ENCODE results near the gene UNKL.

The UNKL gene, protein sequence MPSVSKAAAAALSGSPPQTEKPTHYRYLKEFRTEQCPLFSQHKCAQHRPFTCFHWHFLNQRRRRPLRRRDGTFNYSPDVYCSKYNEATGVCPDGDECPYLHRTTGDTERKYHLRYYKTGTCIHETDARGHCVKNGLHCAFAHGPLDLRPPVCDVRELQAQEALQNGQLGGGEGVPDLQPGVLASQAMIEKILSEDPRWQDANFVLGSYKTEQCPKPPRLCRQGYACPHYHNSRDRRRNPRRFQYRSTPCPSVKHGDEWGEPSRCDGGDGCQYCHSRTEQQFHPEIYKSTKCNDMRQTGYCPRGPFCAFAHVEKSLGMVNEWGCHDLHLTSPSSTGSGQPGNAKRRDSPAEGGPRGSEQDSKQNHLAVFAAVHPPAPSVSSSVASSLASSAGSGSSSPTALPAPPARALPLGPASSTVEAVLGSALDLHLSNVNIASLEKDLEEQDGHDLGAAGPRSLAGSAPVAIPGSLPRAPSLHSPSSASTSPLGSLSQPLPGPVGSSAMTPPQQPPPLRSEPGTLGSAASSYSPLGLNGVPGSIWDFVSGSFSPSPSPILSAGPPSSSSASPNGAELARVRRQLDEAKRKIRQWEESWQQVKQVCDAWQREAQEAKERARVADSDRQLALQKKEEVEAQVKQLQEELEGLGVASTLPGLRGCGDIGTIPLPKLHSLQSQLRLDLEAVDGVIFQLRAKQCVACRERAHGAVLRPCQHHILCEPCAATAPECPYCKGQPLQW

DNA sequence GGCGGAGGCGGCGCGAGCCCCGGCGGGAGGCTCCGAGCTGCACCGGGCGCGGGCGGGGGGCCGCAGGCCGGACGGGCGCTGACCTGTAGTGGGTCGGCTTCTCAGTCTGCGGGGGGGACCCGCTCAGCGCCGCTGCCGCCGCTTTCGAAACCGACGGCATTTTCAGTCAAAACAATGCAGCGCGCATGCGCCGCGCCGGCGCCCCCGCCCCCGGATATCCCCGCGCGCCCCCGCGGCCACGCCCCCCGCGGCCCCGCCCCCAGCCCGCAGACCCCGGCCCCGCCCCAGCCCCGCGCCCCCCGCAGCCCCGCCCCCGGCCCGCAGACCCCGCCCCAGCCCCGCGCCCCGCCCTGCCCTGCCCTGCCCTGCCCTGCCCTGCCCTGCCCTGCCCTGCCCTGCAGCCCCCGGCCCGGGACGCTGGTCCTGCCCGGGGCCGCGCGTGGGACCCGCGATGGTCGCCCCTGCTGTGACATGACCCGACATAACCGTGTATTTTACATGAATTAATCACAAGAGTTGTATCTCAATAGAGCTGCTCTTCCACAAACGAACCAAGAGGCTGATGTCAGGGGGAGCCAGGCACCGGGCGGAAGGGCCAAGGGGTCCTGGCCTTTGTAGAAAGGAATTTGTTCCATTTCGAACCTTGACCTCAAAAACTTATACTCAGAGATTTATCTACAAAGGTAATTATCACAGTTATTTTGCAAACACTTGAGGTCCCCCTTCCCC lies at the start of gene UNKL:
Gene UNKL, minus strand, starts transcription at position 173 of the 729 bp plus-strand sequence. Its CDS starts 13 bp downstream, at position 160.
- DNase-seq: peak; percentile 43 to 46

DNA sequence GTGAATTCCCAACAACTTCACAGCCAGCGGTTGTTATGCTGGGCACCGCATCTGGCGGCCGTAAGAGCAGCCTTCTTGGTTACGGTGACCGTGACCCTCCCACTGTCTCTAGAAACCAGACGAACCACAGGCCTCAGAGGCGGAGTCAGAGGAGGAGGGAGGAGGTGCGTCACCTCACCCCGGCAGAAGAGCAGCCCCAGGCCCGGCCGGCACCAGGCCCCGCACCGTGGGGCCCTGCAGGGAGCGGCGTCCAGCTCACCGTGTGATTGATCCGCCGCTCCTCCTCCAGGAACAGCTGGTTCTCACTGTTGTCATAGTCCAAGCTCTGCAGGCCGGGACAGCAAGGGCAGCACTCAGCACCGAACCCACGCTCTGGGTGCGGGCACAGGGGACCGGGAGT lies 46.6 kb upstream of the UNKL start:
- no peak for DNase-seq

DNA sequence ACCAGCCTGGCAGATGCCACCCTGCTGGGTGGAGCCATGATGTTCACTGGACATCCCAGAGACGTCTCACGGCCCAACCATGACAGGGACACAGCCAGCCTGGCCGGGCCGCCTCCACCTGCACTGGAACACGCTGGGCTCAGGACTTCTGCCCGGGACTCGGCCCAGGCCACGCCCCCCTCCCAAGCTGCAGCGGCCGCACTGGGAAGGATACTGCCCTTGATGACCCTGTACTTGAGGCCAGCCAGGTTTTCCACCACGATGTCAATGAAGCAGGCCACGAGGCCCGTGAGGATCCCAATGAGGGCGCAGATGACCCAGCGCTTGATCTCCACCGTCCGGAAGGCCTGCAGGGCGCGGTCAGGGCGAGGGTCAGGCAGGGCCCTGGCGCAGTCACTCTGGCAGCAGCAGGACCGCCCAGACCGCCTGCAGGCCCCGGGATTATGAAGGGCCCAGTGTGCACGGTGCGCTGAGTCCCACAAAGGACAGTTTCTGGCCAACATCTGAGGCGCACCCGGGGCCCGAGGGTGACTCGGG lies 46.2 kb upstream of the UNKL start:
- no peak for DNase-seq

DNA sequence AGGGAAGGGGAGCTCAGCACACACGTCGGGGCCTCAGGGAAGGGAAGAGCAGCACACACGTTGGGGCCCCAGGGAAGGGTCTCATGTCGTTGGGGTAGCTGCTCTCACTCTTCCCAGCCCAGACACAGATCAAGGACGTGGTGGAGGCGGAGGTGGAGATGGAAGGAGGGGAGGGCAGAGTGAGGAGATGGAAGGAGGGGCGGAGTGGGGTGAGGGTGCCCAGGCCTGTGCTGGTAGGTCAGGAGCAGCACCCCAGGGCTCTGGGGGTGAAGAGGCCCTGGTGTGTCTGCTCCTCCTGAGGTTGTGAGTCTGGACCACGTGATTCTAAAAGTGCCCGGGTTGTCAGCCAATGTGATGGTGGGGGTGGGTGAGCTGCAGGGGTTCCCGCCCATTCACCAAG lies 45.5 kb upstream of the UNKL start:
- DNase-seq: no peak

DNA sequence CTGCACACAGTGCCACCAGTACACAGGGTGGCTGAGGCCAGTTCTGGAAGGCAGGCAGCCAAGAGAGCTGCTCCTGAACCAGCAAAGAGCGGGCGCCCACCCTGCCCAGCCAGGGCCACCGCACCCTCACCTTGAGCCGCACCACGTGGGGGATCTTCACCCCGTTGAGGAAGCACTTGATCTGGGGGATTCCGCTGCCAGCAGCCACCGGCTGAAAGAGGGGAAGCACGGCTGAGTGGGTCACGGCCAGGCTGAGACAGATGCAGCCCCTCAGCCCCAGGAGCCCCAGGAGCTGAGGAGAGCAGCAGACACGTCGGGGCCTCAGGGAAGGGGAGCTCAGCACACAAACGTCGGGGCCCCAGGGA lies 44.5 kb upstream of the UNKL start:
- no peak for DNase-seq

DNA sequence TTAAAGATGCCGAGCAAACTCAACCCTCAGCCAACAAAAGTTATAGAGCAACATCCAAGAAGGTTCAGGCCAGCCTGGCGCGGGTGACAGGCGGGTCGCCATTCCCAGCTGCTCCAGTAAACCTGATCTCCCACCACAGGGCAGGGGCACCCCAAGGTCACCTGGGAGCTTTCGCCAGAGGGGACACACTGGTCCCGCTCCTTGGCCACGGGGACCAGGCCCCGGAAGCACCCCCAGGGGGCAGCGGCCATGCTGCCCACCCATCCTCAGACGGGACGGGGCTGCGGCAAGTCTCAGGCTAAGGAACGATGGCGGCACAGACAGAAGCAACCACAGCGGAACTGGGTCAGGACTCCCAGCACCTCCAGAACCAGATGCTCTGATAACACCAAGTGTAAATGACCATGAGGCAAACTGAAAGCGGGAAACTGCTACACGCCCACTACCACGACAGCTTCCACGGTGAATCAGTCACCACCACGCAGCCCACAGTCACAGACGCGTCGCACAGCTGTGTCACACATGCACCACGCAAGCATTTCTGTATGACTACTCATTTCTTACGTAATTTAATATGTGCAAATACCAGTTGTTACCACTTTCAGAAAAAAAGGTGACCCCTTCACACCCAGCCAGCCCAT lies 44.0 kb upstream of the UNKL start:
- DNase-seq: no peak

DNA sequence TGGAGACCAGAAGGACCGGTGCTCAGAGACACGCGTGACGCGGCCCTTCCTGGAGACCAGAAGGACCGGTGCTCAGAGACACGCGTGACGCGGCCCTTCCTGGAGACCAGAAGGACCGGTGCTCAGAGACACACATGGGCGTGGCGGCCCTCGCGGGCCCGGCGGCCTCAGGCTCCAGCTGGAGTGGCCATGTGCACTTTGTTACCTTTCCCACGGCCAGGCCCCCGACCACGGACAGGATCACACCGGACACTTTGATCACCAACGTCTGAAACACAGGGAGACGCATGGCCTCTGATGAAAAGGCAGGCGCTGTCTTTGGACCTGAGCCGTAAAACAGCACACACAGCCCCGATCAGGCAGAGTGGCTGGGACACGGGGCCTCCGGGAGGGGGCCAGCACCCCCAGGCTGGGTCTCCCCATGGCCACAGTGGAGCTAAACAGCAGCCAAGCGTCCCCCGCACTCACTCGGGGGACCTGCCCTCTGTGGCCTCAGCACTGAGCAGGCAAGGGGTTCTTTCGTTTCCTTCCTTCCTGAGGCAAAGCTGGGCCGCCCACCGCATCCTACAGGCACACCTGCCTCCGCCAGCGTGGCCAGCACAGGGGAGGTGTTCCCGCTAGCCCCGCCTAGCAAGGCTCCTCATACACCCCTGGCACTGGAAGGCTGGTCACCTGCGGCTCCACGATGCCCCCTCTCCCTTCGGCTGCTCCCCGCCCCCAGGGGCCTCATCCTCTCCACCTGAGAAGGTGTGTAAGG lies 43.2 kb upstream of the UNKL start:
- no peak for DNase-seq

DNA sequence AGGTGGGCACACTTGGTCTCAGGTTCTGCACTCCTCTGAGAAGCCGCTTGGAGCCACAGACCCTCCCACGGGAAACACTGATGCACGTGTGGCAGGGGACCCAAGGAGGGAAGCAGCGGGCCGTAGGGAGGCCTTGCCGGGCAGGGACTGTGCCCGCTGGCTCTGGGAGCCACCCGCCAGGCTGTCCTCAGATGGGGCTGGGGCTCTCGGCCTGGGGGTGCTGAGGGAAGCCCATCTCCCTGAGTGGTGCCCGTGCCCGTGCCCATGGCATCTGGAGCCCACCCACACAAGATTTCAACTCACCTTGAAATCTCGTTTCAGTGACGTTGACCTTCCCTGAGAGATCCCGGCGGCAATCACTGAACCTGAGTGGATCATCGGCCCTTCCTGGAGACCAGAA lies 42.4 kb upstream of the UNKL start:
- DNase-seq: no peak

DNA sequence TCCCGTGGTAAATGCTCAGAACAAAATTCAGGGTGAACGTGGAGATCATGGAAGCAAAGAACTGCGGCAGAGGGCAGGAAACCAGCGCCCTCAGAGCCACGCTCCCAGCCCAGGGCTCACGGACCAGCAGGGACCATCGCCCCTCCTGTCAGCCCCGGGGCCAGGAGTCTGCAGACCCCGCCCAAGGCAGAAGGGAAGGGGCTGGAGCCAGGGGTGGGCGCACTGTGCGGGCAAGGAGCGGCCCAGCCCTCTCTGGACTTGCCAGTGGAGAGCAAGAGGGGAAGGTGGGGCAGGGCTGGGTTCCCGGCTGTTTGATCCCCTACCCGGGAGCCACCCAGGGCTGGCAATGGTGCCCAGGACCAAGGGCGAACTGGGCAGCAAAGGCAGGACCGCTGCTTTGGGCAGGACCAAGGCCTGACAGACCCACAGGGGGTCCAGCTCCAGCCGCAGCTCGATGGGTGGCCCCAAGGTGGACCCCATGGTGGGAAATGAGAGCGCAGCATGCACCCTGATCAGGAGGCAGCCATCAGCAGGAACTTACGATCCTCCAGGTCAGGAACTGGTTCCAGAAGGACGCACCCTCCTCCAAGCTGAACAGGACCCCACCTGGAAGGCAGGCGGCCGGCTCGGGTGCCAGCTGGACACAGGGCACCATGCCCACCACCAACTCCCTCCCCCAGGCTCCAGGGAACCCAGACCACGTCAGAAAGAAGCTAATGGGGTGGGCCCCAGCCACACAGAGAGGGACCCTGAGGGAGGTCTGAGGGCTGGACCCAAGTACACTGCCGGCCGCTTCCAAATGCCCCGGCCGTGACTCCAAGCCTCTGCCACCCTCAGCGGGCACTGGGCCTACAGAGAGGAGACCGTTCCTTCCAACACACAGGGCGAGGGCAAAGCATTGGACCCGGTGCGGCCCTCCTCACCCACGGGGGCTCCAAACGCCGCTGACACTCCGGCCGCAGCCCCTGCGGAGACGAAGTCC lies 41.0 kb upstream of the UNKL start:
- no peak for DNase-seq

DNA sequence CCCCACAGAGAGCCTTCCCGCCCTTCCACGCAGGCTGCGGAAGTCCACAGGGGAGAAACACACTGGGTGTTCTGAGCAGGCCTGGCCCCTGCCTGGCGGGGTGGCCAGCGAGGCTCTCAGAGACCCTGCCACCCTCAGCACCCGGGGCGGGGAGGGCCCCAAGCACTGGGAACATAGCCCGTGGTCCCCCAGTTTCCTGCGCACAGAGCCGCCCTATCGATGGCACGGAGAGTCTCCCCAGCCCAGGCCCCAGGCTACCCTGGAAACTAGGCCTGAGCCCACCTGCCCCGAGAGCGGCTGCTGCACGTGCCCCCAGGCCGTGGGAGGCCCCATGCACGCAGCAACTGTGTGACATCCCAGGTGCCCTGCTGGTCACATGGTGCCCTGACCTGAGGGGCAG lies 40.1 kb upstream of the UNKL start:
- no peak for DNase-seq

DNA sequence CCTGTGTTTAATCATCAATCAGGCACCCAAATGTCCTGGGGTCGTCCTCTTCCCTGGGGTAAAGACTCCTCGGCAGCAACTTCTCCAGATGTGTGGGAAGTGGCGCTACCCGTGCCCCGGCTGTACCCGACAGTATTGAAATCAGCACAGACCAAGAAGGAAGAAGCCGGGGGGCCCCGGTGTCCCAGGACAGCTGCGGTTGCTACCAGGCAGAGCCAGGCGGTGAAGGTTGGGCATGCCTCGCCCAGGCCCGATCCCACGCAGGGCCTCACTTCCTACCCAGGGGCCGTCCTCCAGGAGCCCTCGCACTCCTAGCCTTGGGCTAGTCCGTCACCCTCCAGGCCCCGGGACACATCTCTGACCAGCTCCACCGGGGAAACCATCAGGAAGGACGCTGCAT lies 38.8 kb upstream of the UNKL start:
- no peak for DNase-seq

DNA sequence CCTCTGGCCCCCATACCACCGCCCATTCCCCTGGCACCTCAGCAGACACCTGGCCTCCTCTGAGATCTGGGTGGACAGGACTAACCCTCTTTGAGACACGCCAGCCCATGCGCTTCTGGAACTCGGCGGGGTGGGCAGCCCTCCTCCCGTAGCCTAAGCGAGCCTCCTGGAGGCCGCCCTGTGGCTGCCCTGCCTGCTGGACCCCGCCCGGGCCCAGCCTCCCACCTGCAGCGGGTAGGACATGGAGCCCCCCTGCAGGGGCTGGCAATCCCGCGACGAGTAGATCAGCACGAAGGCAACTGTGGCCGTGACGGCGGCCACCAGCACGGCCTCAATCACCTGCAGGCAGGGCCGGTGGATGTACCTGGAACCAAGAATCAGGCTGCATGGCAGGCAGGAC lies 38.0 kb upstream of the UNKL start:
- no peak for DNase-seq

DNA sequence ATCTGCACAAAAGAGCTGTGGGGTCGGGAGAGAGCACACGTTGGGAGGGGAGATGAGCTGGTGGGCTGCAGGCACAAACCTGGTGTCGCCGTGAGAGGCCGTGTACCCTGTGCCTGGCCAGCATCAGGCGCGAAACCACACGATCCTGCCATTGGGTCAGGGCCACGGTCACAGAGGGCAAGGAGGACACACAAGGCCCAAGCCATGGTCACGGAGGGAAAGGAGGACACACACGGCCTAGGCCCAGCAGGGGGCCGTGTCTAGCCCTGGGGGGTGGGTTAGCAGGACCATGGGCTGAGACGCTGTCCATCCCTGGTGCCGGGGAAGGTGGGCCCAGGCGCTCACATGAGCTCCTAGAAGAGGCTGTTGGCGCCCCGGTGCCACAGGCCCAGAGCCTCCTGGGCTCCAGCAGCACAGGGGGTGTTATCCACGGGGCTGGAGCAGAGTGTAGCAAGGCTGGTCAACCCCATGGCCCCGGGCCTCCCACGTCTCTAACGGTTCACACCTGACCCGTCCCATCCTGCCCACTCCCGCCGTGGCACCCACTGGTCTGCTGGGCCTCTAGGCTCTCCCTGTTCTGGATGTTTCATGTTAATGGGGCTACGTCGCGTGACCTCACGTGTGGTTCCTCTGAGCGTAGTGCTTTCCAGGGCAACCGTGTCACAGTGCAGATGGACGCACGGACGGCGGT lies 37.3 kb upstream of the UNKL start:
- DNase-seq: no peak

DNA sequence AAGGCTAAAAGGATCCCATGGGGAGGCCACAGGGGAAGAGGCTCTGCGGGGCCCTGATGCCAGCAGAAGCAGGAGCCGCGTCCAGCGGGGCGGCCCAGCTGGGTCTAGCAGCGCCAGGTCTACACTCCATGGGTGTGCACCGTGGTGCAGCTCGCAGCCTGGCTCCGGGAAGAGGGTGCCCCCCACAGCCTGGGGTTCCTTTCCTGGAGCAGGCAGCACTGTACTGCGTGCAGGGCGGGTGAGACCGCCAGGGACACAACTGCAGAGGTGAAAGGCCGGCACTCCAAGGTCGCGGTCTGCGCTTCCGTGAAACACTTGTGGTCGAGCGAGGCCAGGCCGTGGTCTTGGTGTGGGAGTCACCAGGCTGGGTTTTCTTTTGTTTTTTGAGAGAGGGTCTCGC lies 36.3 kb upstream of the UNKL start:
- no peak for DNase-seq

DNA sequence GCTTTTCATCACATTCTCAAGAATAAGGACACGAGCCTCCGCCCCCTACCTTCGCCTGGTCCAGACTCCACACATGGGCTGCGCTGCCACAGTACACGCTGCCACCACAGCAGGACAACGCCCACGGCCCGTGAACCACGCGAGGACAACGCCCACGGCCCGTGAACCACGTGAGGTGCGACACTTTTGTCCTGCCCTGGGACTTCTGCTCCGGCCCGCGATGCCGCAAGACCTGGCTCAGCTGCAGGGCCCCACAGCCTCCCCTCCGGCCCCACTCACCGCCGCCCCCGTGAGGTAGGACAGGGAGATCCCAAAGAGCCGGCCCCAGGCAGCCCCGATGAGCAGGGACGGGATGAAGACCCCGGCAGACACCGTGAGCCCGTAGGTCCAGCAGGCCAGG lies 35.7 kb upstream of the UNKL start:
- no peak for DNase-seq

DNA sequence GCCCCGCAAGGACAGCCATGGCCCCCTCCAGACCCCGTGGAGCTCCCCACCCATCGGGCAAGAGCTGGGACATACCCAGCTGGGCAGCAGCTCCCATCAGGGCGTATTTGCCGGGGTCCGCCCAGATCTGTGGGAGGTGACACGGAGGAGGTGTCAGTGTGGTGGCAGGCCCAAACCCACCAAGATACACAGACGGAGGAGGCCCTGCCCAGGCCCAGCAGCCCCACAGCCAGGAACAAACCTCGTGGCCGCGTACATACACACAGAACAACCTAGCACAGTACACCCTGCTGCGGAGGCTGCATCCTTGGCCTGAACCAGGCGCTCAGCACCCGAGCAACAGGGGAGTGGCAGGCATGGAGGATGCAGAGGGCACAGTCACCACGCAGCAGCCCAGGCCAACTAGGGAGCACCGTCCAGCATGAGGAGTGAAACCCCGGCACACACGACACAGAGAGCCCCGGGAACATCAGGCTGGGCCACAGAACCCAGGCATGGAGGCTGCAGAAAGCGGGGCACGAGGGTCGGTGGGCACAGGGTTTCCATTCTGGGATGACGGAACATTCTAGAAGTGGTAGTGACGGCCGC lies 34.8 kb upstream of the UNKL start:
- DNase-seq: no peak

DNA sequence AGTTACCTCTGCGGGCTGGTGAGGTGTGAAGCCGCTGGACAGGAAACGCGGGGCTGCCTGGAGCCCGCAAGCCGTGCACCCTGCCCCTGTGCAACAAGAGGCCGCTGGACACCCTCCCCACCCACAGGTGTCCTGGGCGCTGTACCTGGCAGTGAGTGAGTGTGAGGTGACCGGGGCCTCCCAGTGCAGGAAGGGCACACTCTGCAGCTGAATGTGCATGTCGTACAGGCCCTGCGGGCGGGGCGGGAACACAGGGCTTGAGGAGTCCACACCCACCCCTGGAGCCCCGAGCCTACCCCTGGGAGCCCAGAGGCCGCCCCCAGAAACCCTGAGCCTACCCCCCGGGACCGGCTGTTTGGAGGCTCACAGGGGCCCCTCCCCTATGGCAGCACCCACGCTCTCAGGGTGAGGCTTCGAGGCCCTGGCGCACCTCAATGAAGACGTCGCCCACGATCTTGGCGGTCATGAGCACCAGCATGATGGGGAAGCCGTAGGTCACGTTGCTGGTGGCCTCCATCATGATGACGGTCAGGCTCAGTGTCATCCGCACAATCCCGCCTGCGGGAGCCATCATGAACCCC lies 34.1 kb upstream of the UNKL start:
- no peak for DNase-seq

DNA sequence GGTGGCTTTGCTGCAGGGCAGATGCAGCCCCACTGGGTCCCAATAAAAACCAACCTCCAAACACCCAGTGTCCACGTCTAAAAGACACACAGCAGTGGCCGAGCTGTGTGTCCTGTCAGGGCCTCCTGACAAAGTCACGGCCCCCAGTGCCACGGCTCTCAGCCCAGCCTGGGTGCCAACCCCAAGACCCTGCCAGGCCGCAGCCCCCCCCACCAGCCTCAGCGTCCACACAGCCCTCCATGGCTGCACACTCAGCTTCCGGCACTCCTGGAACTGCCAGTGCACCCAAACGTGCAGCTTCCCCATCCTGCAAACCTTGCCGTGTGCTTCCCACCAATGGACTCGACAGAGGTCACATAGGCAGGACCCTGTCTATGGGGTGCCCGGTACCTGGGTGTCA lies 33.5 kb upstream of the UNKL start:
- DNase-seq: no peak

DNA sequence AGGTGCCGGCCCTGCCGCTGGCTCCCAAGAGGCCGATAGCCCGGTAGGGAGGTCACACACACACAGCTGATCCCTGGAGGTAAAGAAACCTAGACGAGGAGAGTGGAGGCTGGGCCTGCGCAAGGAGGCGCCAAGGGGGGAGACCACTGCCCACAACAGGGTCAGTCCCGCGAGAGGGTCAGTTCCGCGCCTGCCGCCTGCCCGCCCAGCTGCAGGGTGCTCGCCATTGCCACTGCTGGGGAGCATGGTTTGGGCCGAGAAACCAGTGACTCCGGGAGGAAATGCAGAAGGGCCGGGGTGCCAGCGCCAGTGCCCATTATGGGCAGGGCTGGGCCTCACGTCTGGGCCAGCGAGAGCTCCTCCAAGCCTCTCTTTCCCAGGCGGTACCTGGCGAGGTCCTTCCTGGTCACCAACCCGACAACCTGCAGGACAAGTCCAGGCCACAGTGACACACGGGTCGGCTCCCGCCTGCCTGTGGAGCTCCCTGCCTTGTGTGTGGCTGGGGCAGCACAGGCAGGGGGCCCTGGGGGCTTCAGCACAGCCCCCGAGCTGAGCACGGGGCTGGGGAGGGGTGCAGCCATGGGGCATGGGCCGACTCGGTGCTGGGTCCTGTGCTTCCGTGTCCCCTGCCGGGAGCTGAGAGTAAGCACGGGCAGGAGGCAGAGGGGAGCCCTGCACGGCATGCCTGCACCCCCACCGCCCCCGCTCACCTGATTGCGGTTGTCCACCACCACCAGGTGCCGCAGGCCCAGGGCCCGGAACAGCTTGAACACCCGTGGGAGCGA lies 32.0 kb upstream of the UNKL start:
- no peak for DNase-seq
